HFF-Myc (cell line): ENCODE measurements around the gene KMT2C.
"Not testable (repeated sequence)": the region's sequence is repeated elsewhere in the genome, so short reads cannot be mapped to it uniquely, and the experiment has no call there.

Experiments
- DNase-seq: peaks from one replicate; pipeline ENCODE4 v3.0.0-alpha.2; 2011; ENCODE audit warnings: low read depth; ENCODE audit errors: extremely low read depth
- H3K4me3 ChIP-seq: replicated peaks from 2 replicates; pipeline ENCODE4 v1.5.1; 2011; ENCODE audit warnings: low read depth, mild to moderate bottlenecking, control low read depth, low read length
- TF ChIP-seq, protein P1 (sequence below): IDR thresholded peaks from 2 replicates; pipeline ENCODE4 v1.5.1; 2012; ENCODE audit warnings: mild to moderate bottlenecking, low read depth, low read length, control low read depth; ENCODE audit errors: missing control alignments

KMT2C gene

DNA sequence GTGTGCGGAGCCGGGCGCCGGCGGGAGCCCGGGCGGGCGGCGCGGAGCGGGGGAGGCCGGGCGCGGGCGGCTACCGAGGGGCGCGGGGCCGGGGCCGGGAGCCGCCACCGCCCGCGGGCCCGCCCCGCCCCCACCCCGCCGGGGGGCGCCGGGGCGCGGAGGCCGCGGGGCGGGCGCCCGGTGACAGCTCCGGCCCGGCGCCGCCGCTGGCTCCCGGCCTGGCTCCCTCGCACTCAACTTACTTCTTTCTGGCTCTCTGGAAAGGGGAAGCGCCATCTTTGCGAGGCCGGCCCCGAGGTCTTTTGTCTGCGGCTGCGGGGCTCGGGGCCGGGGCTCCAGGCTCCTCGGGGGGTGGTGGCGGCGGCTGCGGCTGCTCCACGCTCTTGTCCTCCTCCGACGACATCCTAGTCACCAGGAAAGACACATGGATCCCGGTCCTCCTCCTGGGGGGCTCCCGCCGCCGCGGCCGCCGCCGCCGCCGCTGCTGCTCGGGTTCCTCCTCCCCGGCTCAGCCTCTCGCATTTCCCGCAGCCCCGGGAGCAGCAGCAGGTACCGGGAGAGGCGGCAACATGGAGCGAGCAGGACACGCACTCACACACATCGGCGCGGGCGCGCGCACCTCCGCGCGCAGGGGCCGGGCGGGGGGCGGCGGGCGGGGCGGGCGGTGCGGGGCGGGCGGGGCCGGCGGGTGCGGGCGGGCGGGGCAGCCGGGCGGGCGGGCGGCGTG lies at the start of gene KMT2C:
Gene KMT2C (minus strand): TSS at position 620 of the 727 bp plus-strand sequence. CDS start 217 bp downstream, at position 403.
- TF ChIP-seq, protein P1, sequence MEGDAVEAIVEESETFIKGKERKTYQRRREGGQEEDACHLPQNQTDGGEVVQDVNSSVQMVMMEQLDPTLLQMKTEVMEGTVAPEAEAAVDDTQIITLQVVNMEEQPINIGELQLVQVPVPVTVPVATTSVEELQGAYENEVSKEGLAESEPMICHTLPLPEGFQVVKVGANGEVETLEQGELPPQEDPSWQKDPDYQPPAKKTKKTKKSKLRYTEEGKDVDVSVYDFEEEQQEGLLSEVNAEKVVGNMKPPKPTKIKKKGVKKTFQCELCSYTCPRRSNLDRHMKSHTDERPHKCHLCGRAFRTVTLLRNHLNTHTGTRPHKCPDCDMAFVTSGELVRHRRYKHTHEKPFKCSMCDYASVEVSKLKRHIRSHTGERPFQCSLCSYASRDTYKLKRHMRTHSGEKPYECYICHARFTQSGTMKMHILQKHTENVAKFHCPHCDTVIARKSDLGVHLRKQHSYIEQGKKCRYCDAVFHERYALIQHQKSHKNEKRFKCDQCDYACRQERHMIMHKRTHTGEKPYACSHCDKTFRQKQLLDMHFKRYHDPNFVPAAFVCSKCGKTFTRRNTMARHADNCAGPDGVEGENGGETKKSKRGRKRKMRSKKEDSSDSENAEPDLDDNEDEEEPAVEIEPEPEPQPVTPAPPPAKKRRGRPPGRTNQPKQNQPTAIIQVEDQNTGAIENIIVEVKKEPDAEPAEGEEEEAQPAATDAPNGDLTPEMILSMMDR, result no peak
- peak within 1 kb of the TSS; percentile 69 for H3K4me3 ChIP-seq
- DNase-seq, result no peak

DNA sequence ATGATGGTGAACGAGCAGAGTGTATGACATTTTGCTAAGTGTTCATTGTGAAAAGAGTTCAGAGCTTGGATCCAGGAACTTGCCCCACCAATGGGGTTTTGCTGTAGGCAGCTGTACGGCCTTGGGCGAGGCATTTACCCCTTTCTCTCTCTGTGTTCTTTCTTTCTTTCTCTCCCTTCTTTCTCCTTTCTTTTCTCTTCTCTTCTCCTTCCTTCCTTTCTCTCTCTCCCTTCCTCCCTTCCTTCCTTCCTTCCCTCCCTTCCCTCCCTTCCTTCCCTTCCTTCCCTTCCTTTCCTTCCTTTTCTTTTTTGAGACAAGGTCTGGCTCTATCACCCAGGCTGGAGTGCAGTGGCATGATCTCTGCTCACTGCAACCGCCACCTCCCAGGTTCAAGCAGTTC lies 45.3 kb upstream of the KMT2C start:
- H3K4me3 ChIP-seq, result no peak overlapping the region
- DNase-seq, result no peak
- TF ChIP-seq, protein P1, result no peak

DNA sequence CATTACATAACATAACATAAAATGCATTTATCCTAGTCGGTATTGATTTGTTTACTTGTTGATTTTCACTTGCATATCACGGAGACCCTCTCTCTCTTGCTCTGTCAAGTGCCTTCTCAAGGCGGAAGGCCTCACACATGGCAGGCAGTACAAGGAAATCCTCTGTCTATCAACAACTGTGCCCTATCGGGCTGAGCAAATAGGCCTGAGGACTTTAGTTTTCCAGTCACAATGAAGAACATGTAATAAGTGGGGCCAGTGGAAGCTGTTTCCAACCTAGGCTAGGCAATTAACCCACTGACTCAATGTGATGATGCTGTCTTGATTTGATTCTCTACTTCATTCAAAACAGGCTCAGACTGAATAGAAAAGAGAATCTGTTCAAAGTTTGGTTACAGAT lies 44.9 kb upstream of the KMT2C start:
- DNase-seq, result no peak
- TF ChIP-seq, protein P1, result no peak
- H3K4me3 ChIP-seq, result no peak overlapping the region

DNA sequence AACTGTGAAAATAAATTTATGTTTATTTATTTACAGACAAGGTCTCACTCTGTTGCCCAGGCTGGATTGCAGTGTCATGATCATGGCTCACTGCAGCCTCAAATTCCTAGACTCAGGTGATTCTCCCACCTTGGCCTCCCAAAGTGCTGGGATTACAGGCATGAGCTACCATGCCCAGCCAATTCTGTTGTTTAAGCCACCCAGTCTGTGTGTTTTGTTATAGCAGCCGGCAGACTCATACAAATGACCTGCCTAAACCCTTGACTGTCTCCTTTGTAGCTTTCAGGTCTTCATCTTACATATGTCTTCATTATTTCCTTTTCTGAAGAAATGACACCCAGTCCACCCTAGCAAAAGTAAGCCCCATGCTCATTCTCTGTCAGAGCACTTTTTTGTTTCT lies 43.8 kb upstream of the KMT2C start:
- TF ChIP-seq, protein P1, result no peak
- no peak for DNase-seq
- no peak overlapping the region for H3K4me3 ChIP-seq

DNA sequence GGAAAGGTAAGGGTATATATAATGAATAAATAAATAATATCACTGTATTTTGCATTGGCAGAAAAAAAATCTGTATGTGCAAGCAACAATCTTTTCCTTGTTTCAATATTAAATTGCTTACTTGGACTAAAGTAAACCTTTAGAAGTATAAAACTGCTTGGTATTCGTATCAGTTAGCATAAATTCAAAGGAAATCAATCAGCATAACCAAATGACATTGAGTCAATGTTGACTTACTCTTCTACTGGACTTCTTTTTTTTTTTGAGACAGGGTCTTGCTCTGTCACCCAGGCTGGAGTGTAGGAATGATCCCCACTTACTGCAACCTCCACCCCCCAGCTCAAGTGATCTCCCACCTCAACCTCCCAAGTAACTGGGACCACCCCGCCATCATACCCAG lies 42.3 kb upstream of the KMT2C start:
- H3K4me3 ChIP-seq, result no peak overlapping the region
- DNase-seq, result no peak
- TF ChIP-seq, protein P1, result no peak

DNA sequence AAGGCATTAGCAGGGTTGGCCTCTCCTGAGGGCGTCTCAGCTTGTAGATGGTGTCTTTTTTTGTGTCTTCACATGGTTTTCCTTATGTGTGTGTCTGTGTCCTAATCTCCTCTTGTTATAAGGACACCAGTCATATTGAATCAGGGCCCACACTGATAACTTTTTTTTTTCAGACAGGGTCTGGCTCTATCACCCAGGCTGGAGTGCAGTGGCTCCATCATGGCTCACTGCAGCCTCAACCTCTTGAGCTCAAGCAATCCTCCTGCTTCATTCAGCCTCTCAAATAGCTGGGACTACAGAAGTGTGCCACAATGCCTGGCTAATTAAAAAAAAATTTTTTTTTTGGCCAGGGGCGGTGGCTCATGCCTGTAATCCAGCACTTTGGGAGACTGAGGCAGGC lies 41.3 kb upstream of the KMT2C start:
- no peak overlapping the region for H3K4me3 ChIP-seq
- DNase-seq, result no peak
- TF ChIP-seq, protein P1, result no peak

DNA sequence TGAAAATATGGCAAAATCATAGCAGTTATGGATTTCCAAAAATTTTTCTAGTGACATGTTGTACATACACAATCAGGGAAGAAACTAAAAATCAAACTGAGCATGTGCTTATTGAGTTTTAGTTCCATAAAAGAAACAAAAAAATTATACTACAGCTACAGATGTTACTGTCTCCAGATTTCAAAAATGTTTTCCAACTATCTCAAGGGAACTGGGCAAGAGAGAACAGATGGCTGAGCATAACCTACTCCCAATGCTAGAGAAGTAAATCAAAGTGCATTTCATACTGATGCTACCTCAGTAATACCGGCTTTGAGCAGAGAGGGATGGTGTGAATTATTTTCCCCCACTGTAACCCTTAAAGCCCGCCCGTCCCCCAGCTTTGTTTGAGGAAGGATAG lies 40.7 kb upstream of the KMT2C start:
- TF ChIP-seq, protein P1, result no peak
- no peak for DNase-seq
- H3K4me3 ChIP-seq, result no peak overlapping the region

DNA sequence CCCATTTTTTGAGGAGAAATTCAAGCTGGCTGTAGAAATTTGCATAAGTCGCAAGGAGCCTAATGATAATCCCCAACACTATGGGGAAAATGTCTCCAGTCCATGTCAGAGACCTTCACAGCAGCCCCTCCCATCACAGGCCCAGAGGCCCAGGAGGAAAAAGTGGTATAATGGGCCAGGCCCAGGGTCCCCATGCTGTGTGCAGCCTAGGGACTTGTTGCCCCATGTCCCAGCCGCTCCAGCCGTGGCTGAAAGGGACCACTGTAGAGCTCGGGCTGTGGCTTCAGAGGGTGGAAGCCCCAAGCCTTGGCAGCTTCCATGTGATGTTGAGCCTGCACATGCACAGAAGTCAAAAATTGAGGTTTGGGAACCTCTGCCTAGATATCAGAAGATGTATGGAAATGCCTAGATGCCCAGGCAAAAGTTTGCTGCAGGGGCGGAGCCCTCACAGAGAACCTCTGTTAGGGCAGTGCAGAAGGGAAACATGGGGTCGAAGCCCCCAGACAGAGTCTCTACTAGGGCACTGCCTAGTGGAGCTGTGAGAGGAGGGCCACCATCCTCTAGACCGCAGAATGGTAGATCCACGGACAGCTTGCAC lies 35.3 kb upstream of the KMT2C start:
- not testable (repeated sequence) for DNase-seq, H3K4me3 ChIP-seq

DNA sequence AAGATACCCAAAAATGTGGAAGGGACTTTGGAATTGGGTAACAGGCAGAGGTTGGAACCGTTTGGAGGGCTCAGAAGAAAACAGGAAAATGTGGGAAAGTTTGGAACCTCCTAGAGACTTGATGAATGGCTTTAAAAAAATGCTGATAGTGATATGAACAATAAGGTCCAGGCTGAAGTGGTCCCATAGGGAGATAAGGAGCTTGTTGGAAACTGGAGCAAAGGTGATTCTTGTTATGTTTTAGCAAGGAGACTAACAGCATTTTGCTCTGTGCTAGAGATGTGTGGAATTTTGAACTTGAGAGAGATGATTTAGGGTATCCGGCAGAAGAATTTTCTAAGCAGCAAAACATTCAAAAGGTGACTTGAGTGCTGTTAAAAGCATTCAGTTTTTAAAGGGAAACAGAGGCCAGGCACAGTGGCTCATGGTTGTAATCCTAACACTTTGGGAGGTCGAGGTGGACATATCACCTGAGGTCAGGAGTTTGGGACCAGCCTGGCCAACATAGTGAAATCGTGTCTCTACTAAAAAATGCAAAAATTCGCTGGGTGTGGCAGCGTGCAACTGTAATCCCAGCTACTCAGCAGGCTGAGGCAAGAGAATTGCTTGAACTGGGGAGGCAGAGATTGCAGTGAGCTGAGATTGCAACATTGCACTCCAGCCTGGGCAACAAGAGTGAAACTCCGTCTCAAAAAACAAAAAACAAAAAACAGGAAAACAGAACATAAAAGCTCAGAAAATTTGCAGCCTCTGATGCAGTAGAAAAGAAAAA lies 34.6 kb upstream of the KMT2C start:
- H3K4me3 ChIP-seq, DNase-seq: not testable (repeated sequence)

DNA sequence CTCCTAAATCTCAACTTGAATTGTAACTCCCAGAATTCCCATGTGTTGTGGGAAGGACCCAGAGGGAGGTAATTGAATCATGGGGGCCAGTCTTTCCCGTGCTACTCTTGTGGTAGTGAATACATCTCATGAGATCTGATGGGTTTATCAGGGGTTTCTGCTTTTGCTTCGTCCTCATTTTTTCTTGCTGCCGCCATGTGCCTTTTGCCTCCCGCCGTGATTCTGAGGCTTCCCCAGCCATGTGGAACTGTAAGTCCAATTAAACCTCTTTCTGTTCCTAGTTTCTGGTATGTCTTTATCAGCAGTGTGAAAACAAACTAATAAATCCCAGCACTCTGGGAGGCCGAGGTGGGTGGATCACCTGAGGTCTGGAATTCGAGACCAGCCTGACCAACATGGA lies 33.8 kb upstream of the KMT2C start:
- H3K4me3 ChIP-seq, DNase-seq: not testable (repeated sequence)
